Activated B cell treated with CpG ODN at 0.5 μM for 24 hours (primary cell): ENCODE results near the gene CBY2. TPM values are rescaled to one million over a fixed set of nuclear protein-coding genes. Genes with fewer than 3 reads are reported as not detected.
"Not testable (repeated sequence)": the region's sequence is repeated elsewhere in the genome, so short reads cannot be mapped to it uniquely, and the experiment has no call there.

ENCODE experiments used
- ATAC-seq: fragments of 200-7000 bp; cut with Tn5 transposase; one replicate; pipeline ENCODE4 v1.10.0; 2021; ENCODE audit warnings: low read depth, mild to moderate bottlenecking, moderate library complexity
- CTCF ChIA-PET: fragments of 350-600 bp; sonication (Branson Sonifier 250); formaldehyde crosslinking; loops from one replicate; lab custom pipeline; 2021; ENCODE audit warnings: antibody characterized with exemption; lab: Charles Lee
- POLR2A ChIA-PET: fragments of 350-600 bp; sonication (Branson Sonifier 250); formaldehyde crosslinking; loops from one replicate; lab custom pipeline; 2021; ENCODE audit warnings: antibody characterized with exemption; lab: Charles Lee
- DNase-seq: peaks from one replicate; pipeline ENCODE4 v3.0.0; 2022
- H3K27ac Mint-ChIP-seq: one replicate; pipeline ENCODE4 v1.8.0; 2020; ENCODE audit warnings: mixed read lengths
- H3K27me3 Mint-ChIP-seq: one replicate; pipeline ENCODE4 v1.8.0; 2021; ENCODE audit warnings: mixed read lengths
- H3K36me3 Mint-ChIP-seq: one replicate; pipeline ENCODE4 v1.8.0; 2021; ENCODE audit warnings: low read depth, mixed read lengths
- H3K4me1 Mint-ChIP-seq: one replicate; pipeline ENCODE4 v1.8.0; 2021; ENCODE audit warnings: mixed read lengths
- H3K4me3 Mint-ChIP-seq: one replicate; pipeline ENCODE4 v1.8.0; 2020; ENCODE audit warnings: mild to moderate bottlenecking, mixed read lengths
- H3K9me3 Mint-ChIP-seq: one replicate; pipeline ENCODE4 v1.8.0; 2020; ENCODE audit warnings: mixed read lengths
- intact Hi-C: fragments of 100-400 bp; cut with micrococcal nuclease; formaldehyde crosslinking; loops from one replicate; pipeline ENCODE4 v1.15.1; 2024
- total RNA-seq: library from RNA; stranded (reverse); gene quantifications from 2 replicates; pipeline ENCODE4 v1.2.3, GENCODE V29; 2022
- TF ChIP-seq, protein P1 (sequence below): fragments of 200-600 bp; IDR thresholded peaks from one replicate; pipeline ENCODE4 v1.8.0; 2022; ENCODE audit warnings: antibody characterized with exemption, mild to moderate bottlenecking

CBY2 gene
- total RNA-seq, 1 donor from 2014 or later = not detected

DNA sequence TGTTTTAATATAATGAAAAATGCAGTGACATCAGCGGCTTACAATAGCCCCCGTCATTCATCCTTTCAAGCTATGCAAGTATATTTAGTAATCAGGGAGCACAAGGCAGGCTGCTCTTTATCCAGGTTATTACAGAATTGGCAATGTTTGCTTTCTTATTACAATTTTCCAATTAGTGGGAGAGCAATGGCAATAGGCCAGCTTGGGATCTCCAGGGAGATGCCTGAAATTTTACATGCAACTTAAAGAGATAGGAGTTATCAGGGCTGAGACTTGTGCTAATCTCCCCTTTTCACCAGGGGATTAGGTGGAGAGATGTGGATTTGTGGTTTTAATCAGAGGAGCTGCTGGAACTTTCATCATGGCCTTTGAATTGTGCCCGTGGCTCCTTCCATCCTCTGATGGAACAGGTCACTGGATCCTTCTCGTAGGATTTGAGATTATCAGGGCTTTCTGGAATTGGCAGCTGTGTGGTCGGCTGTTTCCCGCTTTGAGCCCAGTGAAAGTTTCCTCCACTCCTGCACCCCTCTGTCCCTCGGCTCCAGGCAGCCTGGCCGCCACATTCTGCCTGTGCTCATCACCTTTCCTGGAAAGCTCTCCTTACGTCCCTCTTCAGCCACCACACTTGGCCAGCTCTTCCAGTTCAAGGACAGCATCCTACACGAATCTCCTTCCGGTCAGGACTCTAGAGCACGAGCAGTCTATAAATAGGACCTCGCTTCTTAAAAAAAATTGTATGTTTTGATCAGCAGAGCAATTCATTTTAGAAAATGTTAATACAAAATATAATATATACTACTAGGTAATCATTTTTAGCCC is 47.0 kb downstream of the CBY2 start:
- no peaks in the 10 kb centered on the region for H3K9me3 Mint-ChIP-seq
- ChIA-PET POLR2A (no interaction called here), CTCF (no interaction called here)
- H3K27me3 Mint-ChIP-seq = peaks cover 5% of the 10 kb centered on the region
- H3K4me1 Mint-ChIP-seq = no peaks in the 10 kb centered on the region
- H3K4me3 Mint-ChIP-seq = no peak overlapping the region
- H3K36me3 Mint-ChIP-seq = no peaks in the 10 kb centered on the region
- H3K27ac Mint-ChIP-seq = no peak overlapping the region
- intact Hi-C loops = no loop called here
- no peak for ATAC-seq
- no peak for DNase-seq
- TF ChIP-seq, protein P1, sequence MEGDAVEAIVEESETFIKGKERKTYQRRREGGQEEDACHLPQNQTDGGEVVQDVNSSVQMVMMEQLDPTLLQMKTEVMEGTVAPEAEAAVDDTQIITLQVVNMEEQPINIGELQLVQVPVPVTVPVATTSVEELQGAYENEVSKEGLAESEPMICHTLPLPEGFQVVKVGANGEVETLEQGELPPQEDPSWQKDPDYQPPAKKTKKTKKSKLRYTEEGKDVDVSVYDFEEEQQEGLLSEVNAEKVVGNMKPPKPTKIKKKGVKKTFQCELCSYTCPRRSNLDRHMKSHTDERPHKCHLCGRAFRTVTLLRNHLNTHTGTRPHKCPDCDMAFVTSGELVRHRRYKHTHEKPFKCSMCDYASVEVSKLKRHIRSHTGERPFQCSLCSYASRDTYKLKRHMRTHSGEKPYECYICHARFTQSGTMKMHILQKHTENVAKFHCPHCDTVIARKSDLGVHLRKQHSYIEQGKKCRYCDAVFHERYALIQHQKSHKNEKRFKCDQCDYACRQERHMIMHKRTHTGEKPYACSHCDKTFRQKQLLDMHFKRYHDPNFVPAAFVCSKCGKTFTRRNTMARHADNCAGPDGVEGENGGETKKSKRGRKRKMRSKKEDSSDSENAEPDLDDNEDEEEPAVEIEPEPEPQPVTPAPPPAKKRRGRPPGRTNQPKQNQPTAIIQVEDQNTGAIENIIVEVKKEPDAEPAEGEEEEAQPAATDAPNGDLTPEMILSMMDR = no peak

DNA sequence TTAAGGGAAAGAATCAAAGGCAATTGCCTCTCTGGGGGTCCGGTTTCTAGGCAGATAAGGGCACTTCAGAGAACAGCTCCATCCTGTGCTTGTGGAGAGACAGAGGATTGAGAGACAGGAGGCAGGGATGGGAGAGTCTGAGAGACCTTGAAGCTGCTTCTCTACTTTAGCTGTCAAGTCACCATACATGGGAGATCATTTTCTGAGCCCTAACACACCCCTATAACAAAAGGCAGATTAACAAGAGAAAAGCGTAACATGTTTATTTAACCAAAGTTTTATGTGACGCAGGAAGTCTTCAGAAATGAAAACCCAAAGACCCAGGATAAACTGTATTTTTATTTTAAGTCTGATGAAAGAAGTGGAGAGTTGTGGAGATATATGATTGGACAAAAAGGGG is 48.4 kb downstream of the CBY2 start:
- H3K4me1 Mint-ChIP-seq = no peaks in the 10 kb centered on the region
- ATAC-seq (no peak), DNase-seq (no peak)
- H3K4me3 Mint-ChIP-seq = no peak overlapping the region
- ChIA-PET POLR2A (no interaction called here), CTCF (no interaction called here)
- H3K27ac Mint-ChIP-seq = no peak overlapping the region
- no peaks in the 10 kb centered on the region for H3K9me3 Mint-ChIP-seq
- H3K27me3 Mint-ChIP-seq = peaks cover 5% of the 10 kb centered on the region
- intact Hi-C loops = no loop called here
- H3K36me3 Mint-ChIP-seq = no peaks in the 10 kb centered on the region
- TF ChIP-seq, protein P1 = no peak

DNA sequence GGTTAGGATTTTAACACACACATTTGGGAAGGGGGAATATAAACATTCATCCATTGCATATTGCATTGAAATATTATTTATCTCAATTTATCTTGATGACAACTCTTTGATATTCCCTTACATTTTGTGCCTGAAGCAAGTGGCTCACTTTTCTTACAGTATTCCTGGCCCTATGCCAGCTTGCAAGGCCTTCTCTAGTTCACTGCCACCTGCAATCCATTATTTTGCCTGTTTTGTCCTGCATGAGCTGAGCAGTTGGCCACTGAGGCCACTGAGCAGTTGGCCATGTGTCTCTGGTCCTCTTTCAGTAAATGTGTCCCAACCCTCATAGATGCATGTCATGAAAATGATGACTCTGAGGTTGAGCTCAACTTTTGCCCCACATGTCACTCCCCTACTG is 49.8 kb downstream of the CBY2 start:
- Mint-ChIP-seq H3K27ac (no peak overlapping the region), H3K4me1 (no peaks in the 10 kb centered on the region), H3K36me3 (no peaks in the 10 kb centered on the region), H3K4me3 (no peak overlapping the region), H3K27me3 (peaks cover 5% of the 10 kb centered on the region), H3K9me3 (peaks cover 2% of the 10 kb centered on the region)
- TF ChIP-seq, protein P1 = no peak
- ATAC-seq (no peak), DNase-seq (no peak)
- intact Hi-C loops = no loop called here
- POLR2A ChIA-PET = no interaction called here
- CTCF ChIA-PET = no interaction called here

DNA sequence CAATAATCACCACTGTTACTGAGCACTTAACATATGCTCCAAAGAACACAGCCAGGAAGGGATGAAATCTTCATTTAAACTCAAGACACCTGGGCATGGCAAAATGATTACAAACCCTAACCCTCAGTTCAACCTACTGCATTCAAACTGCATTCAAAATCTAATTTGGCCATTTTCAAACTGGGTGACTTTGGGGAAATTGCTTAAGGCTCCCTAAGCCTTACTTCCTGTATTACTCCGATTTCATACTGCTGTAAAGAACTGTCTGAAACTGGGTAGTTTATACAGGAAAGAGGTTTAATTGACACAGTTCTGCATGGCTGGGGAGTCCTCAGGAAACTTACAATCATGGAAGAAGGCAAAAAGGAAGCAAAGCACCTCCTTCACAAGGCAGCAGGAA is 50.4 kb downstream of the CBY2 start:
- peaks cover 4% of the 10 kb centered on the region for H3K9me3 Mint-ChIP-seq
- POLR2A ChIA-PET = no interaction called here
- TF ChIP-seq, protein P1 = no peak

DNA sequence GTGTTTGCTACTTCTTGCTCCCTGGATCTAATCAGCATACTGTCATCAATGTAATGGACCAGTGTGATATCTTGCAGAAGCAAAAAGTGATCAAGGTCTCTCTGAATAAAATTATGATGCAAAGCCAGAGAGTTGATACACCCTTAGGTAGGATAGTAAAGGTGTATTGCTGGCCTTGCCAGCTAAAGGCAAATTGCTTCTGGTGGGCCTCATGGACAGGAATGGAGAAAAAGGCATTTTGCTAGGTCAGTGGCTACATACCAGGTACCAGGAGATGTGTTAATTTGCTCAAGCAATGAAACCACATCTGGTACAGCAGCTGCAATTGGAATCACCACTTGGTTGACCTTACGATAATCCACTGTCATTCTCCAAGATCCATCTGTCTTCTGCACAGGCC is 54.4 kb downstream of the CBY2 start:
- POLR2A ChIA-PET, H3K27ac Mint-ChIP-seq, H3K36me3 Mint-ChIP-seq, CTCF ChIA-PET, ATAC-seq, H3K4me1 Mint-ChIP-seq, H3K27me3 Mint-ChIP-seq, H3K4me3 Mint-ChIP-seq, DNase-seq, intact Hi-C loops: not testable (repeated sequence)
- H3K9me3 Mint-ChIP-seq = peaks cover 10% of the 10 kb centered on the region

More for the DNA sequence above, 50.4 kb downstream of the CBY2 start:
- no peaks in the 10 kb centered on the region for H3K36me3 Mint-ChIP-seq
- ATAC-seq (no peak), DNase-seq (no peak)
- intact Hi-C loops = no loop called here
- peaks cover 5% of the 10 kb centered on the region for H3K27me3 Mint-ChIP-seq
- no peak overlapping the region for H3K27ac Mint-ChIP-seq
- H3K4me1 Mint-ChIP-seq = no peaks in the 10 kb centered on the region
- CTCF ChIA-PET = no interaction called here
- no peak overlapping the region for H3K4me3 Mint-ChIP-seq

DNA sequence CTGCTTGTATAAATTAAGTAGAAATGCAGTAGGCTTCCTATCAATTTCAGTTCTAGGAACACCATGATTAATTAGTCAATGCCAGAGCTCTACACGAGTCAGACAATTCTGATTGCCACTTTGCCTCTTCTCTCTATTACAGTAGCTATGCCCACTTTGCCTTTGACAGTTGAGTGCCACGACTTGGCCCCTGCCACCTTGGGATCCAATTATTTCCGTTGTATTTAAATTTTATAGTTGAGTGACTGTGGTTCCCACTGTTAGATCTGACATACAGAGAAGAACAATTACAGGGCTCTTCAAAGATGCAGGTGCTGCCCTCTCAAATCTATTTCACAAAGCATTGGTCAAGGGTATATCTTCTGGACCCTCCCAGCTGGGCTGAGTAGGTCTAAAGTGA is 55.5 kb downstream of the CBY2 start:
- POLR2A ChIA-PET, H3K27me3 Mint-ChIP-seq, H3K4me3 Mint-ChIP-seq, H3K36me3 Mint-ChIP-seq, H3K27ac Mint-ChIP-seq, H3K4me1 Mint-ChIP-seq, intact Hi-C loops, ATAC-seq, CTCF ChIA-PET, DNase-seq: not testable (repeated sequence)
- peaks cover 10% of the 10 kb centered on the region for H3K9me3 Mint-ChIP-seq
